Heart right ventricle (tissue), 16 donors: Measurements from ENCODE around the gene CHMP2B. TPM values are rescaled to one million over a fixed set of nuclear protein-coding genes. Genes with fewer than 3 reads are reported as not detected.

Source experiments
- ATAC-seq, 8 donors: fragments of 200-7000 bp; cut with Tn5 transposase; one replicate each; pipeline ENCODE4 v1.9.1; 2020; ENCODE audit warnings: mild to moderate bottlenecking in 8 of 8, moderate library complexity in 8 of 8, moderate number of reproducible peaks in 1 of 8
- DNase-seq, 2 donors: peaks; one replicate each; pipeline ENCODE4 v3.0.0-alpha.2; 2020
- H3K27ac ChIP-seq, 10 donors: fragments of 200-600 bp; sonication (generic) in 2 of 10; one replicate each; pipeline versions ENCODE4 v1.5.0 to v1.8.0; 2020 to 2022; ENCODE audit warnings: mild to moderate bottlenecking in 3 of 10
- H3K27me3 ChIP-seq, 7 donors: fragments of 200-600 bp; one replicate each; pipeline ENCODE4 v1.8.0; 2021 to 2022; ENCODE audit warnings: mild to moderate bottlenecking in 2 of 7
- H3K36me3 ChIP-seq, 9 donors: fragments of 200-600 bp; sonication (generic) in 1 of 9; one replicate each; pipeline versions ENCODE4 v1.5.0 to v1.8.0; 2020 to 2022; ENCODE audit warnings: mild to moderate bottlenecking in 2 of 9
- H3K4me1 ChIP-seq, 9 donors: fragments of 200-600 bp; sonication (generic) in 1 of 9; one replicate each; pipeline versions ENCODE4 v1.5.0 to v1.8.0; 2020 to 2022; ENCODE audit warnings: mild to moderate bottlenecking in 4 of 9
- H3K4me3 ChIP-seq, 10 donors: fragments of 200-600 bp; sonication (generic) in 2 of 10; one replicate each; pipeline versions ENCODE4 v1.5.0 to v1.8.0; 2020 to 2022; ENCODE audit warnings: mild to moderate bottlenecking in 7 of 10, moderate library complexity in 2 of 10
- H3K9me3 ChIP-seq, 11 donors: fragments of 200-600 bp in 10 of 11; sonication (generic) in 2 of 11; one replicate each; pipeline versions ENCODE4 v1.5.0 to v1.8.0; 2013 to 2022; ENCODE audit warnings: mild to moderate bottlenecking in 2 of 11, control low read depth in 1 of 11, moderate library complexity in 1 of 11
- WGBS, 2 donors: extraction: QIAGEN DNeasy Blood & Tissue Kit; methylation state at CpG; one replicate each; pipeline ENCODE4 v1.1.7; 2013; ENCODE audit warnings: inconsistent platforms in 1 of 2; 5-methylcytosine and 5-hydroxymethylcytosine counted together
- intact Hi-C, 10 donors: fragments of 100-400 bp; cut with DNase I; formaldehyde crosslinking; loops; one replicate each; pipeline versions ENCODE4 v1.11.1 to v1.14.2; 2022
- polyA plus RNA-seq, 2 donors: library from polyadenylated mRNA; stranded (reverse); fragments of 200-250 nt; gene quantifications; one replicate each; pipeline ENCODE4 v1.2.3, GENCODE V29; 2013
- total RNA-seq, 10 donors: library from RNA; stranded (reverse); fragmentation: NEBNext Ultra II Directional in 3 of 10; extraction: Animal tissue kit (Norgen Biotek cat#: 25700) in 3 of 10; gene quantifications; one replicate each; pipeline versions ENCODE4 v1.2.1 to v1.2.4, GENCODE V29; 2021 to 2023
- TF ChIP-seq, protein P1 (sequence below), 9 donors: fragments of 200-600 bp; sonication (generic) in 2 of 9; IDR thresholded peaks; one replicate each; pipeline versions ENCODE4 v1.5.0 to v1.8.0; 2021 to 2022; ENCODE audit warnings: antibody characterized with exemption in 9 of 9, mild to moderate bottlenecking in 5 of 9, moderate library complexity in 1 of 9
- donor health status: Arrhythmogenic right ventricular cardiomyopathy.
- donor health status: ischemic (EF 13 %, LVEDD 7.1; RV severe dilation, severe dysfunction).
- donor health status: healthy with polysubstance abuse.
- donor health status: DM: no; HTN: yes; CAD: no.
- donor health status: DM: no; HTN: no; CAD: no.
- donor health status: ischemic (EF 25% LVEDD 6.9; RV normal size, moderate dysfunction).
- donor health status: ischemic (EF 25% LVEDD 5.7; RV mildly dilated, moderate dysfunction).
- donor health status: healthy.
- donor health status: DM: yes; HTN: yes; CAD: no.
- donor health status: Ischemic cardiomyopathy.
- donor health status: ischemic (EF 35%, LVEDD 5.7; RV mildly dilated, moderate dysfunction).
- donor health status: nonischemic (EF 11% LVEDD 7.7; RV severe dilation, severe dysfunction).
- donor health status: DM: yes; HTN: yes; CAD: no.
- donor health status: PGD.
- donor health status: ischemic (EF 29% LVEDD 5.4; RV normal size, mild dysfunction).
- donor health status: nonischemic (EF 23%, LVEDD 6.1; RV moderate dilation, normal function).

Gene CHMP2B
- total and polyA plus RNA-seq, 12 donors, result 10.8 to 43.7 (median 35.2) TPM

DNA sequence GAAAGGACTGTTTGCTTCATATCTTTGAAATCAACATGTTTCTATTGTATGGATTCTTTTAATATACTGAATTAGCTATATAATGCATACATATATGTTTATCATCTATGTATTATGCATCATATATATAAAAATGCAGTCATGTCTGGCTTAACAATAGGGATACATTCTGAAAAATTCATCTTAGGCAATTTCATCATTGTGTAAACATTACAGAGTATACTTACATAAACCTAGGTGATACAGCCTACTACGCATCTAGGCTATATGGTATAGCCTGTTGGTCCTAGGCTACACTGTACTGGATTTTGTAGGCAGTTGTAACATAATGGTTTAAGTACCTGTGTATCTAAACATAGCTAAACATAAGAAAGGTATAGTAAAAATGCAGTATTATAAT is 21.7 kb downstream of the CHMP2B start:
- intact Hi-C loops, result no loop called here
- no peak overlapping the region for H3K4me3 ChIP-seq

DNA sequence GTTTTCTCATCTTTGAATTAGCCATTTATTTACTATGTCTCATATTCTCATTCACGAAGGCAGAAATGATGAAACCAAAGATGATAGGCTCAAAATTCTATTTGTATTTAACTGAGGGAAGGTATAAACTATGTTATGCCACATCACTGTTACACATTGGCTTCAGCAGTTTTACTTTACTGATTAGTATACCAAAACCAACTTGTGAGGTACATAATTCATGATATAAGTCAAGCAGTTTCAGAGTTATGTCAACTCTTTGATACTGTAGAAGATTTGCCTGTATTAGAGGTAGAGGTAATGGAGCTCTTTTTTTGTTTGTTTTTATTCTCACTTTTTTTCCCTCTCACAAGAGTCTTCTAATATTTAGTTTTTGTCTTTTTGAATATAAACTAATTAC is 22.9 kb downstream of the CHMP2B start:
- TF ChIP-seq, protein P1, sequence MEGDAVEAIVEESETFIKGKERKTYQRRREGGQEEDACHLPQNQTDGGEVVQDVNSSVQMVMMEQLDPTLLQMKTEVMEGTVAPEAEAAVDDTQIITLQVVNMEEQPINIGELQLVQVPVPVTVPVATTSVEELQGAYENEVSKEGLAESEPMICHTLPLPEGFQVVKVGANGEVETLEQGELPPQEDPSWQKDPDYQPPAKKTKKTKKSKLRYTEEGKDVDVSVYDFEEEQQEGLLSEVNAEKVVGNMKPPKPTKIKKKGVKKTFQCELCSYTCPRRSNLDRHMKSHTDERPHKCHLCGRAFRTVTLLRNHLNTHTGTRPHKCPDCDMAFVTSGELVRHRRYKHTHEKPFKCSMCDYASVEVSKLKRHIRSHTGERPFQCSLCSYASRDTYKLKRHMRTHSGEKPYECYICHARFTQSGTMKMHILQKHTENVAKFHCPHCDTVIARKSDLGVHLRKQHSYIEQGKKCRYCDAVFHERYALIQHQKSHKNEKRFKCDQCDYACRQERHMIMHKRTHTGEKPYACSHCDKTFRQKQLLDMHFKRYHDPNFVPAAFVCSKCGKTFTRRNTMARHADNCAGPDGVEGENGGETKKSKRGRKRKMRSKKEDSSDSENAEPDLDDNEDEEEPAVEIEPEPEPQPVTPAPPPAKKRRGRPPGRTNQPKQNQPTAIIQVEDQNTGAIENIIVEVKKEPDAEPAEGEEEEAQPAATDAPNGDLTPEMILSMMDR (IDR thresholded peaks at IDR 0.05), result no peak
- Histone ChIP-seq H3K4me3 (no peak overlapping the region), H3K9me3 (no peaks in the 10 kb centered on the region), H3K36me3 (peaks cover 0 to 96% (median 26%) of the 10 kb centered on the region in 9 donors), H3K27me3 (no peaks in the 10 kb centered on the region), H3K4me1 (peaks cover 0 to 10% (median 4%) of the 10 kb centered on the region in 9 donors), H3K27ac (no peak overlapping the region)
- no peak for ATAC-seq
- DNase-seq, result no peak
- intact Hi-C loops, result no loop called here
- 93 to 96% methylated on average over 1 of the region's 1 CpG for WGBS, 2 donors

More for the DNA sequence above, 21.7 kb downstream of the CHMP2B start:
- H3K27me3 ChIP-seq, result no peaks in the 10 kb centered on the region
- H3K9me3 ChIP-seq, result no peaks in the 10 kb centered on the region
- DNase-seq, result no peak
- no peak for ATAC-seq
- TF ChIP-seq, protein P1 (IDR thresholded peaks at IDR 0.05), result no peak
- 99 to 100% methylated on average over 1 of the region's 1 CpG for WGBS, 2 donors
- H3K36me3 ChIP-seq, result peaks cover 0 to 84% (median 24%) of the 10 kb centered on the region in 9 donors
- no peak overlapping the region for H3K27ac ChIP-seq
- H3K4me1 ChIP-seq, result peaks cover 0 to 10% (median 4%) of the 10 kb centered on the region in 9 donors

DNA sequence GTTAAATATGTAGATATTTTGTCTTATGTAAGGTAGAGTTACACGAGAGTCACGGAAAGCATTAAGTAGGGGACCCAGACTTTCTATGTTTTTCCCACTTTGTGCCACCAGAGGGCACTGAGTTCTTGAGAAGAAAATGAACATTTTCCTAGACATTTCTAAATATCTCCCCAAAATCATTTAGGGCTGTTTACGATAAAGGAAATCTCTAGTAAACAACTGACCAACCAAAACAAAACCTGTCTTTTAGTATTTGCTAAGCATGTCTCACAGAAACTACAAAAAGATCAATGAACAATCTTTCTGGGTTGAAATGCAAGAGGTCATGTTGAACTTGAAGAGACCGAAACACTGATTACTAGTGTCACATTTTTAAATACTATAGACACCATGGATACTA is 33.2 kb downstream of the CHMP2B start:
- ATAC-seq (no peak), DNase-seq (no peak)
- WGBS, 2 donors, result 39 to 51% methylated on average over 4 of the region's 4 CpGs
- H3K27ac ChIP-seq, result no peak overlapping the region
- no peaks in the 10 kb centered on the region for H3K27me3 ChIP-seq
- TF ChIP-seq, protein P1 (IDR thresholded peaks at IDR 0.05), result peak; percentile 18 to 76 (median 61)
- H3K36me3 ChIP-seq, result peaks cover 0 to 18% (median 0%) of the 10 kb centered on the region in 9 donors
- H3K9me3 ChIP-seq, result no peaks in the 10 kb centered on the region
- H3K4me1 ChIP-seq, result no peaks in the 10 kb centered on the region
- no peak overlapping the region for H3K4me3 ChIP-seq
- intact Hi-C loops, result no loop called here

DNA sequence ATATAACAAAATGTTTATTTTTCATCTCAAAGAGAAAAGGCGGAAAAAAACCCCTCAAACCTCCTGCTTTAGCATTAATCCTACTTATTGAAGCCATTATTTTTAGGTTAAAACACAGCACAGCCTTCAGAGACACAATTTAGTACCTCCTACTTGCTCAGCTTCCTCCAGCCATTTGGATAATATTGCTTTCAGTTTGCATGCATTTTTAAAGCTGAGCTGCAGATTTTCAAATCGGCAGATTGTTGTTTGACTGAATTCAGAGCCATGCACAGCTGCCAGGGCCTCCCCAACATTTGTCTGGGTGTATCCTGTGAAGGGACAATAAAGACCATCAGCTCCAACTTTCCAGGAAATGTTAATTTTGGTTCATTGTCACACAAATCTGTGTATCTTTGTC is 34.8 kb downstream of the CHMP2B start:
- intact Hi-C loops, result no loop called here
- Histone ChIP-seq H3K27ac (no peak overlapping the region), H3K4me3 (no peak overlapping the region), H3K9me3 (no peaks in the 10 kb centered on the region), H3K27me3 (no peaks in the 10 kb centered on the region), H3K4me1 (no peaks in the 10 kb centered on the region), H3K36me3 (peaks cover 0 to 1% (median 0%) of the 10 kb centered on the region in 9 donors)
- WGBS, 2 donors, result 68 to 72% methylated on average over 2 of the region's 2 CpGs
- TF ChIP-seq, protein P1 (IDR thresholded peaks at IDR 0.05), result no peak
- DNase-seq (no peak), ATAC-seq (no peak)
